H9 (cell line): ENCODE results near the gene FRRS1. TPM values are rescaled to one million over a fixed set of nuclear protein-coding genes. Genes with fewer than 3 reads are reported as not detected.

Experiments used
- DNase-seq: peaks from one replicate; pipeline ENCODE4 v3.0.0-alpha.2; 2017
- H2AFZ ChIP-seq: one replicate; pipeline ENCODE4 v1.6.1; 2013; ENCODE audit warnings: mild to moderate bottlenecking, low read length, control low read depth, moderate library complexity
- H2AK5ac ChIP-seq: 2 replicates; pipeline ENCODE4 v1.6.1; 2013; ENCODE audit warnings: low read length, control low read depth, mixed read lengths; ENCODE audit not compliant: insufficient read length
- H2BK120ac ChIP-seq: one replicate; pipeline ENCODE4 v1.6.1; 2013; ENCODE audit warnings: low read depth, mild to moderate bottlenecking, low read length, control low read depth, inconsistent platforms; ENCODE audit not compliant: poor library complexity, severe bottlenecking
- H2BK12ac ChIP-seq: 2 replicates; pipeline ENCODE4 v1.6.1; 2013; ENCODE audit warnings: low read length, control low read depth, mixed read lengths, low read depth; ENCODE audit not compliant: insufficient read length
- H2BK15ac ChIP-seq: 2 replicates; pipeline ENCODE4 v1.6.1; 2013; ENCODE audit warnings: low read depth, low read length, control low read depth
- H2BK20ac ChIP-seq: one replicate; pipeline ENCODE4 v1.6.1; 2013; ENCODE audit warnings: low read depth, mild to moderate bottlenecking, low read length, control low read depth, inconsistent platforms; ENCODE audit not compliant: poor library complexity, severe bottlenecking
- H2BK5ac ChIP-seq: 2 replicates; pipeline ENCODE4 v1.6.1; 2013; ENCODE audit warnings: low read length, control low read depth, mixed read lengths; ENCODE audit not compliant: insufficient read length
- H3K14ac ChIP-seq: 2 replicates; pipeline ENCODE4 v1.6.1; 2013; ENCODE audit warnings: low read length, control low read depth; ENCODE audit not compliant: insufficient read depth
- H3K18ac ChIP-seq: 2 replicates; pipeline ENCODE4 v1.6.1; 2013; ENCODE audit warnings: low read depth, mild to moderate bottlenecking, mixed read lengths, low read length, control low read depth; ENCODE audit not compliant: insufficient read length
- H3K23ac ChIP-seq: 2 replicates; pipeline ENCODE4 v1.6.1; 2013; ENCODE audit warnings: low read length, control low read depth, mixed read lengths, low read depth; ENCODE audit not compliant: insufficient read length
- H3K23me2 ChIP-seq: 2 replicates; pipeline ENCODE4 v1.6.1; 2013; ENCODE audit warnings: low read depth, mild to moderate bottlenecking, mixed read lengths, low read length, control low read depth; ENCODE audit not compliant: insufficient read length, poor library complexity, severe bottlenecking
- H3K27ac ChIP-seq: 2 replicates; pipeline ENCODE4 v1.5.1; 2013; ENCODE audit warnings: low read length, control low read depth, mixed read lengths, low read depth; ENCODE audit not compliant: insufficient read length
- H3K27me3 ChIP-seq: 2 replicates; pipeline ENCODE4 v1.6.1; 2013; ENCODE audit warnings: low read length, control low read depth, inconsistent platforms; ENCODE audit not compliant: insufficient read depth
- H3K4ac ChIP-seq: 2 replicates; pipeline ENCODE4 v1.6.1; 2013; ENCODE audit warnings: low read depth, mild to moderate bottlenecking, control low read depth, inconsistent platforms, low read length, moderate library complexity
- H3K4me1 ChIP-seq: 2 replicates; pipeline ENCODE4 v1.6.1; 2013; ENCODE audit warnings: low read length, control low read depth, inconsistent platforms; ENCODE audit not compliant: insufficient read depth
- H3K4me2 ChIP-seq: 2 replicates; pipeline ENCODE4 v1.6.1; 2013; ENCODE audit warnings: low read length, control low read depth, mixed read lengths; ENCODE audit not compliant: insufficient read length, insufficient read depth
- H3K56ac ChIP-seq: 2 replicates; pipeline ENCODE4 v1.6.1; 2013; ENCODE audit warnings: low read depth, mild to moderate bottlenecking, mixed read lengths, low read length, control low read depth; ENCODE audit not compliant: insufficient read length
- H3K79me1 ChIP-seq: 2 replicates; pipeline ENCODE4 v1.6.1; 2013; ENCODE audit warnings: low read depth, mild to moderate bottlenecking, moderate library complexity, low read length, control low read depth, inconsistent platforms; ENCODE audit not compliant: insufficient read depth, poor library complexity, severe bottlenecking
- H3K79me2 ChIP-seq: 2 replicates; pipeline ENCODE4 v1.6.1; 2013; ENCODE audit warnings: low read length, control low read depth, inconsistent platforms; ENCODE audit not compliant: insufficient read depth
- H3K9ac ChIP-seq: 2 replicates; pipeline ENCODE4 v1.6.1; 2013; ENCODE audit warnings: low read length, control low read depth, mixed read lengths; ENCODE audit not compliant: insufficient read length; ENCODE audit errors: extremely low read depth
- H3K9me3 ChIP-seq: one replicate; pipeline ENCODE4 v1.6.1; 2013; ENCODE audit warnings: low read depth, low read length, inconsistent platforms; ENCODE audit not compliant: control insufficient read depth
- H3T11ph ChIP-seq: one replicate; pipeline ENCODE4 v1.6.1; 2013; ENCODE audit warnings: mild to moderate bottlenecking, low read length, control low read depth, inconsistent platforms
- H4K20me1 ChIP-seq: one replicate; pipeline ENCODE4 v1.6.1; 2013; ENCODE audit not compliant: control insufficient read depth, insufficient read length, insufficient read depth
- H4K5ac ChIP-seq: 2 replicates; pipeline ENCODE4 v1.6.1; 2013; ENCODE audit warnings: low read depth, mild to moderate bottlenecking, mixed read lengths, low read length, control low read depth; ENCODE audit not compliant: insufficient read length
- H4K8ac ChIP-seq: replicated peaks from 2 replicates; pipeline ENCODE4 v1.6.1; 2013; ENCODE audit warnings: low read length, control low read depth, mixed read lengths, low read depth; ENCODE audit not compliant: insufficient read length
- H4K91ac ChIP-seq: 2 replicates; pipeline ENCODE4 v1.6.1; 2013; ENCODE audit warnings: low read depth, mild to moderate bottlenecking, moderate library complexity, mixed read lengths, low read length, control low read depth; ENCODE audit not compliant: insufficient read length
- H3K27ac Mint-ChIP-seq, 3 experiments: 2 replicates in 2 of 3; 3 replicates in 1 of 3; pipeline ENCODE4 v1.8.0; 2020 to 2021; ENCODE audit warnings: mixed read lengths in 3 of 3, mild to moderate bottlenecking in 1 of 3, moderate library complexity in 1 of 3
- H3K27me3 Mint-ChIP-seq: 2 replicates; pipeline ENCODE4 v1.8.0; 2021; ENCODE audit warnings: low read depth, mild to moderate bottlenecking, moderate library complexity, mixed read lengths
- H3K36me3 Mint-ChIP-seq, 3 experiments: 2 replicates in 2 of 3; 3 replicates in 1 of 3; pipeline ENCODE4 v1.8.0; 2020 to 2021; ENCODE audit warnings: low read depth in 3 of 3, mixed read lengths in 3 of 3; ENCODE audit not compliant: insufficient read depth in 1 of 3
- H3K4me1 Mint-ChIP-seq, 2 experiments: 2 replicates each; pipeline ENCODE4 v1.8.0; 2020; ENCODE audit warnings: mixed read lengths in 2 of 2
- H3K4me3 Mint-ChIP-seq, 2 experiments: 2 replicates in 1 of 2; 3 replicates in 1 of 2; pipeline ENCODE4 v1.8.0; 2020 to 2021; ENCODE audit warnings: mild to moderate bottlenecking in 2 of 2, mixed read lengths in 2 of 2, moderate library complexity in 1 of 2
- H3K9me3 Mint-ChIP-seq, 2 experiments: 2 replicates in 1 of 2; 3 replicates in 1 of 2; pipeline ENCODE4 v1.8.0; 2020; ENCODE audit warnings: mild to moderate bottlenecking in 2 of 2, mixed read lengths in 2 of 2, moderate library complexity in 1 of 2
- WGBS: extraction: QIAGEN DNeasy Blood & Tissue Kit; methylation state at CpG from one replicate; pipeline ENCODE4 v1.1.7; 2013; ENCODE audit warnings: missing lambda C conversion rate, low lambda C conversion rate, mixed read lengths; ENCODE audit not compliant: insufficient read length; ENCODE audit errors: extremely low coverage; 5-methylcytosine and 5-hydroxymethylcytosine counted together
- total RNA-seq: library from RNA; stranded (reverse); gene quantifications from 2 replicates; pipeline ENCODE4 v1.2.1, GENCODE V29; 2021
- TF ChIP-seq, protein P1 (sequence below): fragments of 200-600 bp; sonication (generic); conservative IDR thresholded peaks from 3 replicates; pipeline ENCODE4 v1.8.0; 2021; ENCODE audit warnings: antibody characterized with exemption, mild to moderate bottlenecking

Gene FRRS1
- total RNA-seq, 1 experiment from 2014 or later: 5.6 TPM

DNA sequence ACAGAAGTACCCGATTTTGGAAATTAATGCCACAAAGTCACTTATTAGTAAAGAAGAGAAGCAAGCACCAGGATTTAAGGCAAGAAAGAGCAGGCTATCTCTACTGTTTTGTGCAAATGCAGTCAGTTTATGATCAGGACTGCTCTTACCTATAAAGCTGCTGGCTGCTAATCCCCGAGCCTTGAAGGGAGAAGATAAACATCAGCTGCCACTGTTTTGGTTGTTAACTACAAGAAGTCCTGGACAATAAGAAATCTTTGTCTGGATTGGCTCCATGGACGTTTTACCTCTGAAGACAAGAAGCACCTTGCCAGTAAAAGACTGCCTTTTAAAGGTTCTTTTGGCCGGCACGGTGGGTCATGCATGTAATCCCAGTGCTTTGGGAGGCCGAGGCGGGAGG is 21.4 kb downstream of the FRRS1 start:
- Histone ChIP-seq H3T11ph (no peak overlapping the region), H2BK15ac (no peak overlapping the region), H2BK120ac (no peak overlapping the region), H3K9me3 (no peaks in the 10 kb centered on the region), H3K18ac (no peak overlapping the region), H3K79me2 (no peaks in the 10 kb centered on the region), H3K23ac (no peak overlapping the region), H3K27me3 (no peaks in the 10 kb centered on the region), H3K9ac (no peak overlapping the region), H3K4me1 (0 out of 2 replicates have a peak, but pooled peaks cover 2% of the 10 kb centered on the region), H2AFZ (no peak overlapping the region), H3K56ac (no peak overlapping the region), H4K8ac (no peak overlapping the region), H2BK12ac (no peak overlapping the region), H3K14ac (no peak overlapping the region), H2AK5ac (no peak overlapping the region), H3K27ac (no peak overlapping the region), H2BK5ac (no peak overlapping the region), H2BK20ac (no peak overlapping the region), H3K4ac (no peak overlapping the region), H3K4me2 (no peak overlapping the region), H3K23me2 (no peaks in the 10 kb centered on the region), H4K91ac (no peak overlapping the region), H4K5ac (no peak overlapping the region), H3K79me1 (no peaks in the 10 kb centered on the region), H4K20me1 (no peaks in the 10 kb centered on the region)
- peaks cover 0 to 6% (median 0%) of the 10 kb centered on the region in 3 experiments; a peak in 4 of 7 replicates for H3K36me3 Mint-ChIP-seq
- no peaks in the 10 kb centered on the region for H3K27me3 Mint-ChIP-seq
- no peak overlapping the region for H3K27ac Mint-ChIP-seq
- TF ChIP-seq, protein P1, sequence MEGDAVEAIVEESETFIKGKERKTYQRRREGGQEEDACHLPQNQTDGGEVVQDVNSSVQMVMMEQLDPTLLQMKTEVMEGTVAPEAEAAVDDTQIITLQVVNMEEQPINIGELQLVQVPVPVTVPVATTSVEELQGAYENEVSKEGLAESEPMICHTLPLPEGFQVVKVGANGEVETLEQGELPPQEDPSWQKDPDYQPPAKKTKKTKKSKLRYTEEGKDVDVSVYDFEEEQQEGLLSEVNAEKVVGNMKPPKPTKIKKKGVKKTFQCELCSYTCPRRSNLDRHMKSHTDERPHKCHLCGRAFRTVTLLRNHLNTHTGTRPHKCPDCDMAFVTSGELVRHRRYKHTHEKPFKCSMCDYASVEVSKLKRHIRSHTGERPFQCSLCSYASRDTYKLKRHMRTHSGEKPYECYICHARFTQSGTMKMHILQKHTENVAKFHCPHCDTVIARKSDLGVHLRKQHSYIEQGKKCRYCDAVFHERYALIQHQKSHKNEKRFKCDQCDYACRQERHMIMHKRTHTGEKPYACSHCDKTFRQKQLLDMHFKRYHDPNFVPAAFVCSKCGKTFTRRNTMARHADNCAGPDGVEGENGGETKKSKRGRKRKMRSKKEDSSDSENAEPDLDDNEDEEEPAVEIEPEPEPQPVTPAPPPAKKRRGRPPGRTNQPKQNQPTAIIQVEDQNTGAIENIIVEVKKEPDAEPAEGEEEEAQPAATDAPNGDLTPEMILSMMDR: no peak
- no CpG with 5 or more reads among the region's 7 CpGs for WGBS
- peaks cover 10 to 19% of the 10 kb centered on the region in 2 experiments for H3K4me1 Mint-ChIP-seq
- H3K9me3 Mint-ChIP-seq: no peaks in the 10 kb centered on the region
- DNase-seq: no peak
- no peak overlapping the region for H3K4me3 Mint-ChIP-seq
